K562 (cell line): ENCODE measurements around the gene LCLAT1. TPM values are rescaled to one million over a fixed set of nuclear protein-coding genes. Genes with fewer than 3 reads are reported as not detected.

Experiments used
- ARID1B ChIP-seq: fragments of 450-650 bp; IDR thresholded peaks from 2 replicates; pipeline ENCODE4 v1.6.1; 2016; ENCODE audit warnings: antibody characterized with exemption, mild to moderate bottlenecking, inconsistent platforms
- ASH1L ChIP-seq: fragments of 450-650 bp; IDR thresholded peaks from 2 replicates; pipeline ENCODE4 v1.6.1; 2018; ENCODE audit warnings: borderline replicate concordance, mild to moderate bottlenecking, low read depth; ENCODE audit not compliant: partially characterized antibody
- DPF2 ChIP-seq: fragments of 450-650 bp; IDR thresholded peaks from 2 replicates; pipeline ENCODE4 v1.6.1; 2016
- MED1 ChIP-seq: sonication (generic); formaldehyde crosslinking; IDR thresholded peaks from 2 replicates; pipeline ENCODE4 v1.8.1; 2023; ENCODE audit warnings: missing genetic modification reagents, borderline replicate concordance
- RBFOX2 ChIP-seq: fragments of 200-400 bp; formaldehyde crosslinking; IDR thresholded peaks from 2 replicates; pipeline ENCODE4 v1.6.1; 2017; ENCODE audit warnings: low read depth, mild to moderate bottlenecking, low read length, moderate library complexity
- SMARCE1 ChIP-seq: fragments of 450-650 bp; IDR thresholded peaks from 2 replicates; pipeline ENCODE4 v1.7.1; 2016; ENCODE audit warnings: mild to moderate bottlenecking
- TEAD2 ChIP-seq: fragments of 450-650 bp; IDR thresholded peaks from 2 replicates; pipeline ENCODE4 v1.6.1; 2016; ENCODE audit warnings: missing genetic modification characterization, control low read depth, missing compliant biosample characterization
- ZFPM2 ChIP-seq: fragments of 250-450 bp; sonication (Bioruptor Pico); IDR thresholded peaks from 2 replicates; pipeline ENCODE4 v1.5.1; 2022; ENCODE audit warnings: mild to moderate bottlenecking
- ZNF146 ChIP-seq: IDR thresholded peaks from one replicate; pipeline ENCODE4 v1.6.1; 2018; ENCODE audit warnings: missing compliant biosample characterization; ENCODE audit not compliant: unreplicated experiment
- ZNF212 ChIP-seq: fragments of 450-650 bp; formaldehyde crosslinking; IDR thresholded peaks from 2 replicates; pipeline ENCODE4 v1.4.0; 2020; ENCODE audit warnings: mild to moderate bottlenecking
- ZNF384 ChIP-seq: IDR thresholded peaks from 2 replicates; pipeline ENCODE4 v1.6.1; 2012; ENCODE audit warnings: low read depth, low read length, improper control_type of control experiment
- ZNF408 ChIP-seq: fragments of 250-450 bp; sonication (Bioruptor Pico); IDR thresholded peaks from 2 replicates; pipeline ENCODE4 v1.4.0; 2020; ENCODE audit warnings: low read depth, mild to moderate bottlenecking, moderate library complexity
- ZNF436 ChIP-seq: fragments of 250-450, 450-650 bp; sonication (Bioruptor Pico); formaldehyde crosslinking; IDR thresholded peaks from 2 replicates; pipeline ENCODE4 v1.7.0; 2020; ENCODE audit warnings: mild to moderate bottlenecking
- ZNF445 ChIP-seq: fragments of 250-450 bp; sonication (Bioruptor Pico); IDR thresholded peaks from 2 replicates; pipeline ENCODE4 v1.4.0; 2020; ENCODE audit warnings: low read depth, mild to moderate bottlenecking, moderate library complexity
- ZNF644 ChIP-seq: fragments of 200-800 bp; sonication (Bioruptor generic); IDR thresholded peaks from 2 replicates; pipeline ENCODE4 v1.6.1; 2016; ENCODE audit warnings: low read depth, missing genetic modification characterization, missing compliant biosample characterization
- polyA plus RNA-seq, 8 experiments: library from polyadenylated mRNA; depleted of rRNA in 4 of 8; stranded (reverse) in 5 of 8; unstranded in 3 of 8; fragments of >200 nt; fragmentation: Nextera tagmentation in 2 of 8; fragmentation: Illumina TruSeq in 1 of 8; extraction: Ambion mirVana in 2 of 8; extraction: Trizol in 1 of 8; gene quantifications; 2 replicates each; pipeline versions ENCODE4 v1.2.1 to v1.2.3, GENCODE V29; 2011 to 2014; ENCODE audit warnings: inconsistent platforms in 1 of 8, missing spikeins in 1 of 8
- total RNA-seq, 7 experiments: library from RNA; depleted of rRNA in 6 of 7; stranded (reverse); fragments of >200 nt in 6 of 7; fragmentation: Illumina TruSeq in 2 of 7; extraction: Trizol in 2 of 7; gene quantifications; 2 replicates each; pipeline versions ENCODE4 v1.2.1 to v1.2.3, GENCODE V29; 2011 to 2021; ENCODE audit warnings: low replicate concordance in 1 of 7
- TF ChIP-seq, protein P1 (sequence below), 2 experiments: fragments of 450-650 bp in 1 of 2; IDR thresholded peaks; 2 replicates each; pipeline ENCODE4 v1.6.1; 2011 to 2017; ENCODE audit warnings: low read depth in 2 of 2, antibody characterized with exemption in 1 of 2, borderline replicate concordance in 1 of 2, low read length in 1 of 2, mild to moderate bottlenecking in 1 of 2, mixed read lengths in 1 of 2; ENCODE audit not compliant: control insufficient read depth in 1 of 2
- TF ChIP-seq, protein P2 (sequence below): IDR thresholded peaks from 2 replicates; pipeline ENCODE4 v1.6.1; 2011; ENCODE audit not compliant: insufficient read length; ENCODE audit errors: extremely low read depth
- TF ChIP-seq, protein P3 (sequence below): sonication (generic); formaldehyde crosslinking; IDR thresholded peaks from 2 replicates; pipeline ENCODE4 v1.8.1; 2023; ENCODE audit warnings: mild to moderate bottlenecking, missing genetic modification reagents, moderate library complexity
- TF ChIP-seq, protein P4 (sequence below): fragments of 450-650 bp; IDR thresholded peaks from 2 replicates; pipeline ENCODE4 v1.7.1; 2018; ENCODE audit warnings: mild to moderate bottlenecking, low read depth; ENCODE audit not compliant: partially characterized antibody
- TF ChIP-seq, protein P5 (sequence below): sonication (generic); formaldehyde crosslinking; IDR thresholded peaks from 2 replicates; pipeline ENCODE4 v1.9.0; 2022; ENCODE audit warnings: mild to moderate bottlenecking, missing genetic modification reagents

The LCLAT1 gene
- total and polyA plus RNA-seq, 9 of the 15 experiments (the other 6 are each of a cell fraction or from before 2014, with no cell fraction given): 8.9 to 63.3 (median 25.4) TPM

DNA sequence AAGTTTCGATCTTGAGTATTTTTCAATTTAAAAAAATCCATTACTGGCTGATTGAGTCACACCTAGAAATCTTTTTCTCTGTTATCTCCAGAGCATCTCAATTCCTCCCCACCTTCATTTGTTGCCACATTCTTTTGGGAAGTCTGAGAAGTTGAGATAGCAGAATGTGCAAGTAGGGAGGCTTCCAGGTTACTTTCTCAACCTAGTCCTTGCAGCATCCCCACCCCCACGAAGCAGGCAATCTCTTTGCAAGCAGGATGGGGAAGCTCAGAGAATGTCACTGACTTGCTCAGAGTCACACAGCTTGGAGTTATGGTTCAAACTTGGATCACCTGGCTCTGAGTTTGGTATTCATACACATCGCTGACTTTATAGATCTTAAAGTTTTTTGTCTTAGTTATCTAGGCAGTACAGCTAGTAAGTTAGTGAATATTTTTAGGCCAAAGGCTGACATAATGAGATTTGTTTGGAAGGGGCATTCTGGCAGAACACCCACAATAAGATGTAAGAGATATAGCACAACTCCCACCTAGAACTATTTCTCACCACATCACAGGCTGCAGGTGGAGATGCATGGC lies 25.9 kb upstream of the LCLAT1 start (continued):
- no peak for TF ChIP-seq ASH1L
- TF ChIP-seq ZNF436: no peak
- TF ChIP-seq TEAD2 (tag): no peak
- no peak for TF ChIP-seq ZFPM2 (CRISPR knock-in tag)
- TF ChIP-seq, protein P1, sequence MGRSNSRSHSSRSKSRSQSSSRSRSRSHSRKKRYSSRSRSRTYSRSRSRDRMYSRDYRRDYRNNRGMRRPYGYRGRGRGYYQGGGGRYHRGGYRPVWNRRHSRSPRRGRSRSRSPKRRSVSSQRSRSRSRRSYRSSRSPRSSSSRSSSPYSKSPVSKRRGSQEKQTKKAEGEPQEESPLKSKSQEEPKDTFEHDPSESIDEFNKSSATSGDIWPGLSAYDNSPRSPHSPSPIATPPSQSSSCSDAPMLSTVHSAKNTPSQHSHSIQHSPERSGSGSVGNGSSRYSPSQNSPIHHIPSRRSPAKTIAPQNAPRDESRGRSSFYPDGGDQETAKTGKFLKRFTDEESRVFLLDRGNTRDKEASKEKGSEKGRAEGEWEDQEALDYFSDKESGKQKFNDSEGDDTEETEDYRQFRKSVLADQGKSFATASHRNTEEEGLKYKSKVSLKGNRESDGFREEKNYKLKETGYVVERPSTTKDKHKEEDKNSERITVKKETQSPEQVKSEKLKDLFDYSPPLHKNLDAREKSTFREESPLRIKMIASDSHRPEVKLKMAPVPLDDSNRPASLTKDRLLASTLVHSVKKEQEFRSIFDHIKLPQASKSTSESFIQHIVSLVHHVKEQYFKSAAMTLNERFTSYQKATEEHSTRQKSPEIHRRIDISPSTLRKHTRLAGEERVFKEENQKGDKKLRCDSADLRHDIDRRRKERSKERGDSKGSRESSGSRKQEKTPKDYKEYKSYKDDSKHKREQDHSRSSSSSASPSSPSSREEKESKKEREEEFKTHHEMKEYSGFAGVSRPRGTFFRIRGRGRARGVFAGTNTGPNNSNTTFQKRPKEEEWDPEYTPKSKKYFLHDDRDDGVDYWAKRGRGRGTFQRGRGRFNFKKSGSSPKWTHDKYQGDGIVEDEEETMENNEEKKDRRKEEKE (IDR thresholded peaks at IDR 0.05; ENCODE audit: borderline replicate concordance in 1 of 2, control insufficient read depth in 1 of 2, low read depth in 2 of 2, low read length in 1 of 2): no peak
- no peak for TF ChIP-seq ZNF384
- TF ChIP-seq, protein P2, sequence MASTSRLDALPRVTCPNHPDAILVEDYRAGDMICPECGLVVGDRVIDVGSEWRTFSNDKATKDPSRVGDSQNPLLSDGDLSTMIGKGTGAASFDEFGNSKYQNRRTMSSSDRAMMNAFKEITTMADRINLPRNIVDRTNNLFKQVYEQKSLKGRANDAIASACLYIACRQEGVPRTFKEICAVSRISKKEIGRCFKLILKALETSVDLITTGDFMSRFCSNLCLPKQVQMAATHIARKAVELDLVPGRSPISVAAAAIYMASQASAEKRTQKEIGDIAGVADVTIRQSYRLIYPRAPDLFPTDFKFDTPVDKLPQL: no peak
- peak; percentile 76 for TF ChIP-seq ARID1B
- TF ChIP-seq DPF2: peak; percentile 23; the same call in 1 of the 2 replicates
- TF ChIP-seq ZNF445: no peak
- TF ChIP-seq ZNF408 (CRISPR knock-in tag): no peak
- no peak for TF ChIP-seq ZNF146 (CRISPR knock-in tag)
- TF ChIP-seq, protein P3, sequence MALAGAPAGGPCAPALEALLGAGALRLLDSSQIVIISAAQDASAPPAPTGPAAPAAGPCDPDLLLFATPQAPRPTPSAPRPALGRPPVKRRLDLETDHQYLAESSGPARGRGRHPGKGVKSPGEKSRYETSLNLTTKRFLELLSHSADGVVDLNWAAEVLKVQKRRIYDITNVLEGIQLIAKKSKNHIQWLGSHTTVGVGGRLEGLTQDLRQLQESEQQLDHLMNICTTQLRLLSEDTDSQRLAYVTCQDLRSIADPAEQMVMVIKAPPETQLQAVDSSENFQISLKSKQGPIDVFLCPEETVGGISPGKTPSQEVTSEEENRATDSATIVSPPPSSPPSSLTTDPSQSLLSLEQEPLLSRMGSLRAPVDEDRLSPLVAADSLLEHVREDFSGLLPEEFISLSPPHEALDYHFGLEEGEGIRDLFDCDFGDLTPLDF: no peak
- TF ChIP-seq SMARCE1: peak; percentile 66; the same call in 1 of the 2 replicates
- no peak for TF ChIP-seq RBFOX2
- TF ChIP-seq ZNF212: no peak
- TF ChIP-seq ZNF644: no peak
- TF ChIP-seq, protein P4, sequence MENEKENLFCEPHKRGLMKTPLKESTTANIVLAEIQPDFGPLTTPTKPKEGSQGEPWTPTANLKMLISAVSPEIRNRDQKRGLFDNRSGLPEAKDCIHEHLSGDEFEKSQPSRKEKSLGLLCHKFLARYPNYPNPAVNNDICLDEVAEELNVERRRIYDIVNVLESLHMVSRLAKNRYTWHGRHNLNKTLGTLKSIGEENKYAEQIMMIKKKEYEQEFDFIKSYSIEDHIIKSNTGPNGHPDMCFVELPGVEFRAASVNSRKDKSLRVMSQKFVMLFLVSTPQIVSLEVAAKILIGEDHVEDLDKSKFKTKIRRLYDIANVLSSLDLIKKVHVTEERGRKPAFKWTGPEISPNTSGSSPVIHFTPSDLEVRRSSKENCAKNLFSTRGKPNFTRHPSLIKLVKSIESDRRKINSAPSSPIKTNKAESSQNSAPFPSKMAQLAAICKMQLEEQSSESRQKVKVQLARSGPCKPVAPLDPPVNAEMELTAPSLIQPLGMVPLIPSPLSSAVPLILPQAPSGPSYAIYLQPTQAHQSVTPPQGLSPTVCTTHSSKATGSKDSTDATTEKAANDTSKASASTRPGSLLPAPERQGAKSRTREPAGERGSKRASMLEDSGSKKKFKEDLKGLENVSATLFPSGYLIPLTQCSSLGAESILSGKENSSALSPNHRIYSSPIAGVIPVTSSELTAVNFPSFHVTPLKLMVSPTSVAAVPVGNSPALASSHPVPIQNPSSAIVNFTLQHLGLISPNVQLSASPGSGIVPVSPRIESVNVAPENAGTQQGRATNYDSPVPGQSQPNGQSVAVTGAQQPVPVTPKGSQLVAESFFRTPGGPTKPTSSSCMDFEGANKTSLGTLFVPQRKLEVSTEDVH: no peak
- TF ChIP-seq, protein P5, sequence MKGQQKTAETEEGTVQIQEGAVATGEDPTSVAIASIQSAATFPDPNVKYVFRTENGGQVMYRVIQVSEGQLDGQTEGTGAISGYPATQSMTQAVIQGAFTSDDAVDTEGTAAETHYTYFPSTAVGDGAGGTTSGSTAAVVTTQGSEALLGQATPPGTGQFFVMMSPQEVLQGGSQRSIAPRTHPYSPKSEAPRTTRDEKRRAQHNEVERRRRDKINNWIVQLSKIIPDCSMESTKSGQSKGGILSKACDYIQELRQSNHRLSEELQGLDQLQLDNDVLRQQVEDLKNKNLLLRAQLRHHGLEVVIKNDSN (CRISPR knock-in tag): no peak
- TF ChIP-seq MED1 (CRISPR knock-in tag): no peak
